Astrocyte of the spinal cord (primary cell): ENCODE data around the gene ADGRG1.
A peak's percentile ranks its signal among the peaks of the same experiment; 100 is the strongest.

Source experiments
- DNase-seq: peaks from one replicate; pipeline ENCODE4 v3.0.0; 2011; ENCODE audit warnings: low read depth, low spot score
- H3K4me3 ChIP-seq: 2 replicates; pipeline ENCODE4 v1.5.1; 2011; ENCODE audit warnings: low read depth, mild to moderate bottlenecking, low read length, moderate library complexity
- in situ Hi-C: cut with HindIII; loops from 2 replicates; pipeline ENCODE4 v1.10.0; 2017; ENCODE audit warnings: low sequenced_read_pairs
- TF ChIP-seq, protein P1 (sequence below): IDR thresholded peaks from 2 replicates; pipeline ENCODE4 v1.5.1; 2012; ENCODE audit warnings: low read depth, mild to moderate bottlenecking, low read length, inconsistent platforms

Gene ADGRG1

DNA sequence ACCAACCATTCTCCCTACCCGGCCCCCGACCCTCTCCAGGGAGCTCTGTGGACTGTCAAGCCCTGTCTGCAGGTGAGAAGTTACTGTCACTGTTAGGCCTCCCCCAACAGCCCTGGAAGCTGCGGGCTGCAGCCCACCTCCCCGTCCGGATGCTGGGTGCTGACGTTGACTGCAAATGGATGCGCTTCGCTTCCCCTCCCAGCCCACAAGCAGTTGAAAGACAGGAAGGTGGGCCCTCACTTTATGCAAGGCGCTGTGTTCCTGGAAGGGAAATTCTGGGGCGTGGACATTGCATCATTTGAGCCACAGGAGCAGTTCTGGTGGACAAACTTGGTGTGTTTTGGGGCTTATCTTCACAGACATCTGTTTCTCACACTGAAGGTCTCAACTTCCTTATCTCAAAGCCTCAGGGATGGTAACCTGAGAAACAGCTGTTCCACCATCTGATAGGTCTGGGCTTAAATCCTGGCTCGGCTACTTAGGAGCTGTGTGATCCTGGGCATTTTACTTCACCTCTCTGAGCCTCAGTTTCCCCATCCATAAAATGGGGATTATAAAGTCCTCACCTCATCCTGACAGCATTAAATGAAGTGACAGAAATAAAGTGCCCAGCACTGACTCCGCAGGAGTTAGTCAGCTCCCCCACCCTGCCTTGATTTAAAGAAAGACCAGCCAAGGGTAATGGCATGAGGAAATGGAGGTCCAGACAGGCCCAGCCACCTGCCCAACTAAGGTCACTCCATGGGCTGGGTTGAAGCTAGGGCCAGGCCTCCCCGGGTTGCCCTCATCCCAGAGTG, 61.5 kb downstream of the ADGRG1 start:
- TF ChIP-seq, protein P1, sequence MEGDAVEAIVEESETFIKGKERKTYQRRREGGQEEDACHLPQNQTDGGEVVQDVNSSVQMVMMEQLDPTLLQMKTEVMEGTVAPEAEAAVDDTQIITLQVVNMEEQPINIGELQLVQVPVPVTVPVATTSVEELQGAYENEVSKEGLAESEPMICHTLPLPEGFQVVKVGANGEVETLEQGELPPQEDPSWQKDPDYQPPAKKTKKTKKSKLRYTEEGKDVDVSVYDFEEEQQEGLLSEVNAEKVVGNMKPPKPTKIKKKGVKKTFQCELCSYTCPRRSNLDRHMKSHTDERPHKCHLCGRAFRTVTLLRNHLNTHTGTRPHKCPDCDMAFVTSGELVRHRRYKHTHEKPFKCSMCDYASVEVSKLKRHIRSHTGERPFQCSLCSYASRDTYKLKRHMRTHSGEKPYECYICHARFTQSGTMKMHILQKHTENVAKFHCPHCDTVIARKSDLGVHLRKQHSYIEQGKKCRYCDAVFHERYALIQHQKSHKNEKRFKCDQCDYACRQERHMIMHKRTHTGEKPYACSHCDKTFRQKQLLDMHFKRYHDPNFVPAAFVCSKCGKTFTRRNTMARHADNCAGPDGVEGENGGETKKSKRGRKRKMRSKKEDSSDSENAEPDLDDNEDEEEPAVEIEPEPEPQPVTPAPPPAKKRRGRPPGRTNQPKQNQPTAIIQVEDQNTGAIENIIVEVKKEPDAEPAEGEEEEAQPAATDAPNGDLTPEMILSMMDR, result no peak
- no peak overlapping the region for H3K4me3 ChIP-seq
- DNase-seq, result no peak
- in situ Hi-C loops, result no loop called here

DNA sequence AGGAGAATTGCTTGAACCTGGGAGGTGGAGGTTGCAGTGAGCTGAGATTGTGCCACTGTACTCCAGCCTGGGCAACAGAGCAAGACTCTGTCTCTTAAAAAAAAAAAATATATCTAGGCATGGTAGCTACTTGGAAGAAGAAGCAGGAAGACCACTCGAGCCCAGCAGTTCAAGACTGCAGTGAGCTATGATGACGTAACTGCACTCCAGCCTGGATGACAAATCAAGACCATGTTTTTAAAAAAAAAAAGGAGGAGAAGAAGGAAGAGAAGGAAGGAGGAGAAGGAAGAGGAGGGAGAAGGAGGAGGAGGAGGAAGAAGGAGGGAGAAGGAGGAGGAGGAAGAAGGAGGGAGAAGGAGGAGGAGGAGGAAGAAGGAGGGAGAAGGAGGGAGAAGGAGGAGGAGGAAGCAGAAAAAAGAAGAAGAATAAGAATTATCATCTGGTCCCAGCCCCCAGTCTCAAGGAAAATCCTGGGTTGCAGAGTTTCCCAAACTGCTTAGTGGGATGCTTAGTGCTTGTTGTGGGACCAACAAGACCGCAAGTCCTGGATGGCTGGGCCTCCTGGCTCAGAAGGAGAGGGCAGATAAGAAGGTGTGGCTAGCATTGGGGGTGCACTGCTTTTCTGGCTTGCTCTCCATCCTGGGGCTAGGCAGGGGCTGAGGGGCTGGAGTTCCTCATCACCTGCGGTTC, 62.5 kb downstream of the ADGRG1 start:
- TF ChIP-seq, protein P1, result no peak
- no peak for DNase-seq
- in situ Hi-C loops, result no loop called here
- H3K4me3 ChIP-seq, result no peak overlapping the region

DNA sequence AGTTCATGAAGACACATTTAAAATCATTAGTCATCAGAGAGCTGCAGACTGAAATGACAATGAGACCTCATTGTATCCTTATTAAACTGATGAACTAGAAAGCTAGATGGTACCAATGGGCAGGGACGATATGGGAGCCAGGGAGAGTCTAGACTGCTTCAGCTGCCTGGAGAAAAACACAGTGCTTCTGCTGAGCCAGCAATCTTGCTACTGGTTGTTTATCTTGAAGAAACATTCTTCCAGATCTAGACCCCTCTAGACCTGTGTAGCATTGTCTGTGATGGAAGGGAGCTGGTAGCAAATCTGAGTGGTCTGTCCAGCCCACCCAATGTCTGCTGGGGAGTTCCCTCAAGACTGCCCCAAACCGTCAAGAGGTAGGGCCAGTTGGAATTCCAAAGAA, 64.2 kb downstream of the ADGRG1 start:
- DNase-seq, result no peak
- in situ Hi-C loops, result no loop called here
- no peak overlapping the region for H3K4me3 ChIP-seq
- TF ChIP-seq, protein P1, result no peak

DNA sequence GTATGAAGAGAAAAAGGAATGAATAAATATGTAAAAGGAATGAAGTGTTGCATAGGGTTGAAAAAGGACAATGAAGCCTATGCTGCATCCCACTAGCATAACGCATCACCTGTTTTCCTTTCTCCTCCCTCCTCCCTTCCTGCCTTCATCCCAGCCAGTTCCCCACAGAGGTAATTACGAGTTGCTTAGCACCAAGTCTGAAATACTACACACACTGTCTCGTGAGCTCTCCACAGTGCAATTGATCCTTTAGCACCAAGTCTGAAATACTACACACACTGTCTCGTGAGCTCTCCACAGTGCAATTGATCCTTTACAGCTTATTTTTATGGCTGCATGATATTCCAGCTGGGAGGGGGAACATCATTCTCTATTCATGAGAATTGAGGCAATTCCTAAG, 65.1 kb downstream of the ADGRG1 start:
- TF ChIP-seq, protein P1, result no peak
- H3K4me3 ChIP-seq, result no peak overlapping the region
- in situ Hi-C loops, result no loop called here

DNA sequence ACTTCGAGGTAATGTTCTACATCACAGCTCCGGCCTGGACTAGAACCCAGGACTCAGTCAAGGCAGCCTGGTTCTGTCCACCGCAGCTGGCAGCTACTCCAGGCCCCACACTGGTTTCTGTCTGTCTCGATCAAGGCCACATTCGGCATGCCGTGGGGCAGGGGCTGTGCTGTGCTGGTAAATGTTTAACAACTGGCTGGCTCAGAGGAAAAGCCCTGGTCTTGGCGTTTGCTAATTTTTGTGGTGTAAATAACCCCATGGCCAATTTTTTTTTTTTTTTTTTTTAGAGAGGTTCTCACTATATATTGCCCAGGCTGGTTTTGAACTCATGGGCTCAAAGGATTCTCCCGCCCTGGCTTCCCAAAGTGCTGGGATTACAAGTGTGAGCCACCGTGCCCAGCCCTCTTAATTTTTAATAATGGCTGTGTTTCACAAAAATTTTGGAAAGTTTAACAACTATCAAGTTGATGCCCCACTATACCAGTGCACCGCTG, 65.8 kb downstream of the ADGRG1 start:
- H3K4me3 ChIP-seq, result no peak overlapping the region
- in situ Hi-C loops, result no loop called here
- no peak for DNase-seq
- TF ChIP-seq, protein P1, result no peak

More for the DNA sequence above, 65.1 kb downstream of the ADGRG1 start:
- no peak for DNase-seq

DNA sequence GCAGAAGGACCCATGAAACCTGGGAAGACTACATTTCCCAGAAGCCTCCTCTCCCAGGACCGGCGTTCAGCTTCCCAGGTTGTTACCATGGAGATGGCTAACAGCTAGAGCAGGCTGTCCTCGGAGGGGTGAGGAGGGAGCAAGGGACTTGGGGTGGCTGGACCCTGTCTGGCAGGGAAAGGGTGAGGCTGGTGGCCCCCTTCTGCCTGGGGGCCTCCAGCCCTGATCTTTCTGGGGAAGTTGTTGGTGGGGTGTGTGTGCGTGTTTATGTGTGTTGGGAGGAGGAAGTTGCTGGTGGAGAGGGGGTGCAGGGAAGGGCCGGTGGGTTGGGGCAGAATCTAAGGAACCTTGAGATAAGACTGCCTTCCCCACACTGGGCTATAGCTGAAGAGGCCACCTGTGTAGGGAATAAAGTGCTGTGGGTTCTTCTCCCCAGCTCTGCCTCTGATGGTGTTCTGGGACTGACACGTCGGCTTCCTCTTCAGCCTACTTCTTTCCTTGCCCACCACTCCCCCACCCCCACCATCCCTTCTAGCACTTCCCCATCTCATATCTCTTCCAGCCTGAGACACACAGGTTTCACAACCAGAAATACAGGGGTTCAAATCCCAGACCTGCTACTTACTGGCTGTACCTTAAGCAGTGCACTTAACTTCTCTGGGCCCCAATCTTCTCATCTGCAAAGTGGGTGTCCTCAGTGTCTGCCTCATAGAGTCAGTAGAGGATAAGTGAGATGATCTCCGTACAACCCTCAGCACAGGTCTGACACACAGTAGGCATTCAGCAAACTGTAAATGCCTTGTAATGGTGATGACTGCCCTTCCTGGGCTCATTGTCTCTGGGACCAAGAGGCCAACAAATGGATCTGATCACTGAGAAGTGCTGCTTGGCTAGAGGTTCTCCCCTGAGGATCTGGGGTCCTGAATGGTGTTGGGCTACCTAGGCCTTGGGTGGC, 66.6 kb downstream of the ADGRG1 start, which contains the start of gene DRC7:
TSS of gene DRC7 (plus strand) at position 82 of the 955 bp plus-strand sequence. CDS start 3,144 bp downstream, outside the sequence.
- H3K4me3 ChIP-seq, result peak within 1 kb of the TSS; percentile 28
- in situ Hi-C loops, result no loop called here
- peak; percentile 41 for DNase-seq
- TF ChIP-seq, protein P1, result no peak
